Type B pancreatic cell (in vitro differentiated cells): Measurements from ENCODE around the gene ARSA. TPM values are rescaled to one million over a fixed set of nuclear protein-coding genes. Genes with fewer than 3 reads are reported as not detected.
A peak's percentile ranks its signal among the peaks of the same experiment; 100 is the strongest.

ENCODE experiments used
- DNase-seq: peaks from one replicate; pipeline ENCODE4 v3.0.0; 2021; ENCODE audit warnings: mixed read lengths; ENCODE audit not compliant: unreplicated experiment; ENCODE audit errors: extremely low spot score
- H3K27ac Mint-ChIP-seq: 2 replicates; pipeline ENCODE4 v1.8.0; 2021; ENCODE audit warnings: mild to moderate bottlenecking, mixed read lengths
- H3K27me3 Mint-ChIP-seq: 2 replicates; pipeline ENCODE4 v1.8.0; 2021; ENCODE audit warnings: mixed read lengths
- H3K36me3 Mint-ChIP-seq: 2 replicates; pipeline ENCODE4 v1.8.0; 2021; ENCODE audit warnings: mixed read lengths
- H3K4me1 Mint-ChIP-seq: one replicate; pipeline ENCODE4 v1.8.0; 2021; ENCODE audit warnings: mixed read lengths; ENCODE audit not compliant: unreplicated experiment
- H3K4me3 Mint-ChIP-seq: 2 replicates; pipeline ENCODE4 v1.8.0; 2021; ENCODE audit warnings: mild to moderate bottlenecking, mixed read lengths
- H3K9me3 Mint-ChIP-seq: 2 replicates; pipeline ENCODE4 v1.8.0; 2021; ENCODE audit warnings: mixed read lengths
- CTCF ChIP-seq: fragments of 200-600 bp; sonication (generic); conservative IDR thresholded peaks from 2 replicates; pipeline ENCODE4 v1.5.0; 2021; ENCODE audit warnings: antibody characterized with exemption, mild to moderate bottlenecking
- total RNA-seq: library from RNA; stranded (reverse); gene quantifications from 2 replicates; pipeline ENCODE4 v1.2.1, GENCODE V29; 2021; ENCODE audit warnings: low replicate concordance

ARSA gene
- total RNA-seq, 1 donor from 2014 or later, result 32.1 TPM

- no peak for TF ChIP-seq CTCF
- Mint-ChIP-seq H3K4me1 (peaks cover 14% of the 10 kb centered on the region), H3K27me3 (peaks cover 20% of the 10 kb centered on the region), H3K27ac (peak within 1 kb of the TSS; percentile 19), H3K4me3 (peak within 1 kb of the TSS; percentile 90), H3K9me3 (no peaks in the 10 kb centered on the region), H3K36me3 (peaks cover 4% of the 10 kb centered on the region)
- no peak for DNase-seq
These were observed 27.4 kb downstream of the ARSA start, which contains the start of gene MAPK8IP2 for GRCh38 chr22:50600538-50600937. MAPK8IP2 (plus strand) TSS chr22:50600793; CDS start chr22:50600819, 26 bp downstream.

- Mint-ChIP-seq H3K36me3 (peaks cover 4% of the 10 kb centered on the region), H3K9me3 (no peaks in the 10 kb centered on the region), H3K27ac (no peak overlapping the region), H3K4me1 (peaks cover 14% of the 10 kb centered on the region), H3K4me3 (peak overlapping the region; percentile 84), H3K27me3 (peaks cover 20% of the 10 kb centered on the region)
- DNase-seq, result no peak
- no peak for TF ChIP-seq CTCF
These were observed 28.0 kb downstream of the ARSA start for GRCh38 chr22:50599816-50600455.

GRCh38 chr22:50597097-50597496 is 30.9 kb downstream of the ARSA start:
- Mint-ChIP-seq H3K4me1 (peaks cover 10% of the 10 kb centered on the region), H3K9me3 (no peaks in the 10 kb centered on the region), H3K4me3 (no peak overlapping the region), H3K27me3 (peaks cover 10% of the 10 kb centered on the region), H3K27ac (no peak overlapping the region), H3K36me3 (peaks cover 4% of the 10 kb centered on the region)
- no peak for DNase-seq
- TF ChIP-seq CTCF, result no peak

GRCh38 chr22:50595189-50595588 is 32.8 kb downstream of the ARSA start:
- Mint-ChIP-seq H3K9me3 (no peaks in the 10 kb centered on the region), H3K27ac (no peak overlapping the region), H3K36me3 (peaks cover 4% of the 10 kb centered on the region), H3K4me1 (peaks cover 4% of the 10 kb centered on the region), H3K27me3 (peaks cover 4% of the 10 kb centered on the region), H3K4me3 (no peak overlapping the region)
- no peak for DNase-seq
- TF ChIP-seq CTCF, result no peak

- no peaks in the 10 kb centered on the region for H3K9me3 Mint-ChIP-seq
- H3K27ac Mint-ChIP-seq, result no peak overlapping the region
- no peak overlapping the region for H3K4me3 Mint-ChIP-seq
These were observed 40.5 kb downstream of the ARSA start for GRCh38 chr22:50587407-50587806.

More at GRCh38 chr22:50587407-50587806, 40.5 kb downstream of the ARSA start:
- Mint-ChIP-seq H3K36me3 (no peaks in the 10 kb centered on the region), H3K27me3 (no peaks in the 10 kb centered on the region), H3K4me1 (peaks cover 6% of the 10 kb centered on the region)
- TF ChIP-seq CTCF, result no peak
- DNase-seq, result no peak
